GM23248 (cell line): ENCODE data around the gene STON2. TPM values are rescaled to one million over a fixed set of nuclear protein-coding genes. Genes with fewer than 3 reads are reported as not detected.

Experiments
- DNase-seq: peaks from one replicate; pipeline ENCODE4 v3.0.0-alpha.2; 2015
- H2AFZ ChIP-seq: fragments of 200-600 bp; sonication (generic); 2 replicates; pipeline ENCODE4 v1.6.1; 2016; ENCODE audit warnings: antibody characterized with exemption
- H3F3A ChIP-seq: fragments of 200-600 bp; sonication (generic); 2 replicates; pipeline ENCODE4 v1.6.1; 2016; ENCODE audit warnings: mild to moderate bottlenecking, antibody characterized with exemption, mixed run types; ENCODE audit not compliant: insufficient read depth
- H3K27ac ChIP-seq: fragments of 200-600 bp; sonication (generic); 2 replicates; pipeline ENCODE4 v1.5.1; 2016; ENCODE audit warnings: mild to moderate bottlenecking
- H3K27me3 ChIP-seq: fragments of 200-600 bp; sonication (generic); replicated peaks from 2 replicates; pipeline ENCODE4 v1.6.1; 2016; ENCODE audit warnings: mild to moderate bottlenecking; ENCODE audit not compliant: insufficient read depth
- H3K36me3 ChIP-seq: fragments of 200-600 bp; sonication (generic); 2 replicates; pipeline ENCODE4 v1.6.1; 2016; ENCODE audit warnings: low read depth, mild to moderate bottlenecking
- H3K4me1 ChIP-seq: fragments of 200-600 bp; sonication (generic); 2 replicates; pipeline ENCODE4 v1.6.1; 2016; ENCODE audit warnings: mild to moderate bottlenecking; ENCODE audit not compliant: insufficient read depth
- H3K4me2 ChIP-seq: fragments of 200-600 bp; sonication (generic); one replicate; pipeline ENCODE4 v1.6.1; 2016; ENCODE audit warnings: mild to moderate bottlenecking; ENCODE audit not compliant: unreplicated experiment
- H3K4me3 ChIP-seq: fragments of 200-600 bp; sonication (generic); 2 replicates; pipeline ENCODE4 v1.5.1; 2016; ENCODE audit warnings: mild to moderate bottlenecking
- H3K79me2 ChIP-seq: fragments of 200-600 bp; sonication (generic); 2 replicates; pipeline ENCODE4 v1.6.1; 2016; ENCODE audit warnings: mild to moderate bottlenecking; ENCODE audit not compliant: insufficient read depth
- H3K9ac ChIP-seq: fragments of 200-600 bp; sonication (generic); 2 replicates; pipeline ENCODE4 v1.6.1; 2016; ENCODE audit warnings: mild to moderate bottlenecking
- H3K9me2 ChIP-seq: fragments of 200-600 bp; sonication (generic); 2 replicates; pipeline ENCODE4 v1.6.1; 2016; ENCODE audit warnings: mixed run types, mild to moderate bottlenecking, moderate library complexity; ENCODE audit not compliant: insufficient read depth
- H3K9me3 ChIP-seq: fragments of 200-600 bp; sonication (generic); one replicate; pipeline ENCODE4 v1.6.1; 2017; ENCODE audit warnings: low read depth
- H4K20me1 ChIP-seq: fragments of 200-600 bp; sonication (generic); 2 replicates; pipeline ENCODE4 v1.6.0; 2016; ENCODE audit not compliant: insufficient read depth
- EZH2 ChIP-seq: fragments of 200-600 bp; sonication (generic); IDR thresholded peaks from 2 replicates; pipeline ENCODE4 v1.6.1; 2018; ENCODE audit warnings: antibody characterized with exemption, mild to moderate bottlenecking; ENCODE audit not compliant: insufficient read depth, poor library complexity, severe bottlenecking
- EZH2phosphoT487 ChIP-seq: fragments of 200-600 bp; sonication (generic); IDR thresholded peaks from 2 replicates; pipeline ENCODE4 v1.6.1; 2018; ENCODE audit warnings: antibody characterized with exemption, moderate library complexity, mild to moderate bottlenecking, low read depth; ENCODE audit not compliant: insufficient read depth
- WGBS, 2 experiments: methylation state at CpG; one replicate each; pipeline ENCODE4 v1.1.6; 2015 to 2017; ENCODE audit warnings: low lambda C conversion rate in 2 of 2, low coverage in 1 of 2; ENCODE audit errors: missing lambda C conversion rate in 2 of 2; 5-methylcytosine and 5-hydroxymethylcytosine counted together
- in situ Hi-C: fragments of 300-500 bp; cut with MboI; formaldehyde crosslinking; loops from 2 replicates; pipeline ENCODE4 v1.15.0; 2020
- polyA plus RNA-seq: library from polyadenylated mRNA; unstranded; fragments of >200 nt; fragmentation: Nextera tagmentation; extraction: Ambion mirVana; gene quantifications from 2 replicates; pipeline ENCODE4 v1.2.1, GENCODE V29; 2016
- total RNA-seq: library from RNA; depleted of rRNA; stranded (reverse); fragments of >200 nt; shearing (Covaris generic); gene quantifications from 2 replicates; pipeline ENCODE4 v1.2.3, GENCODE V29; 2014

STON2 gene
- total and polyA plus RNA-seq, 2 experiments from 2014 or later, result 0.14 TPM; not detected in 1

DNA sequence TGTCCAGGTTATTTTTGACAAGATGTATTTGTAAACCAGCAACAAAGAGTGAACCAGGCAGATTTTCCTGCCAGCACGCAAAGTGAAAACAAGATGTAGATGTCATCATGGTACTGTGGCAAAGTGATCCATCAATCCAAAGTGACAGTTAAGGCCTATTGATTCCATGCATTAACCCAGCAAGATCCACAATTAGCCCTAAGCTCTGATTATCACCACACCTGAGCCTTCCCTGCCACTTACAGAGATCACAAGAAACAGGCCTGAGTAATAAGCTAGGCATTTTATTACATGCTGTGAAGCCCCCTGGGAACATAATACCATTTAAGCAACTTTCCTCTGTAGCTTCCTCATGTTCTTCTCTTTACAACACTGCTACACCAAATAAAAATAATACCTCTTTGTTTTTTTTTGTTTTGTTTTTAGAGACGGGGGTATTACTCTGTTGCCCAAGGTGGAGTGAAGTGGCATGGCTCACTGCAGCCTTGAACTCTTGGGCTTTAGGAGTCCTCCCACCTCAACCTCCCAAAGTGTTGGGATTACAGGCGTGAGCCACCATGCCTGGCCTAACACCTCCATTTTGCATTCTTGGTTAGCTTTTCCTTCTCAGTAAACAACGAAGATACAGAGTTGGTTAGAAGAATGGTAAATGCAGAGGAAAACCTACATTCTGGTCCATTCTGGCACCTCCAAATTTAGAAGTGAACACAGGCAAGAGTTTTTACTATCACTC, 85.5 kb downstream of the STON2 start:
- H3K27me3 ChIP-seq, result 0 out of 2 replicates have a peak, but pooled peaks cover 9% of the 10 kb centered on the region
- H3K79me2 ChIP-seq, result no peaks in the 10 kb centered on the region
- H3K4me2 ChIP-seq, result no peak overlapping the region
- H3K4me1 ChIP-seq, result no peaks in the 10 kb centered on the region
- H3K9me2 ChIP-seq, result no peaks in the 10 kb centered on the region
- no peak overlapping the region for H3K9ac ChIP-seq
- H3F3A ChIP-seq, result no peaks in the 10 kb centered on the region
- no peaks in the 10 kb centered on the region for H3K9me3 ChIP-seq
- H4K20me1 ChIP-seq, result no peaks in the 10 kb centered on the region
- in situ Hi-C loops, result no loop called here
- no peak overlapping the region for H3K27ac ChIP-seq
- 39 to 47% methylated on average over 4 of the region's 4 CpGs for WGBS, 2 experiments
- TF ChIP-seq EZH2phosphoT487 (no peak), EZH2 (no peak)
- DNase-seq, result no peak
- H2AFZ ChIP-seq, result no peak overlapping the region
- H3K4me3 ChIP-seq, result no peak overlapping the region
- no peaks in the 10 kb centered on the region for H3K36me3 ChIP-seq

- no peak for DNase-seq
- H3K79me2 ChIP-seq, result no peaks in the 10 kb centered on the region
- no peak for TF ChIP-seq EZH2
- TF ChIP-seq EZH2phosphoT487, result no peak
- in situ Hi-C loops, result no loop called here
- H3K9ac ChIP-seq, result no peak overlapping the region
- H2AFZ ChIP-seq, result no peak overlapping the region
- H3F3A ChIP-seq, result no peaks in the 10 kb centered on the region
- WGBS, 2 experiments, result 30 to 34% methylated on average over 3 of the region's 3 CpGs
- H4K20me1 ChIP-seq, result no peaks in the 10 kb centered on the region
- H3K9me2 ChIP-seq, result no peaks in the 10 kb centered on the region
- no peak overlapping the region for H3K27ac ChIP-seq
- no peaks in the 10 kb centered on the region for H3K36me3 ChIP-seq
- H3K4me3 ChIP-seq, result no peak overlapping the region
- 0 out of 2 replicates have a peak, but pooled peaks cover 9% of the 10 kb centered on the region for H3K27me3 ChIP-seq
- H3K4me1 ChIP-seq, result no peaks in the 10 kb centered on the region
- H3K4me2 ChIP-seq, result no peak overlapping the region
- no peaks in the 10 kb centered on the region for H3K9me3 ChIP-seq
These were observed 86.2 kb downstream of the STON2 start for GRCh38 chr14:81313775-81314429.

DNA sequence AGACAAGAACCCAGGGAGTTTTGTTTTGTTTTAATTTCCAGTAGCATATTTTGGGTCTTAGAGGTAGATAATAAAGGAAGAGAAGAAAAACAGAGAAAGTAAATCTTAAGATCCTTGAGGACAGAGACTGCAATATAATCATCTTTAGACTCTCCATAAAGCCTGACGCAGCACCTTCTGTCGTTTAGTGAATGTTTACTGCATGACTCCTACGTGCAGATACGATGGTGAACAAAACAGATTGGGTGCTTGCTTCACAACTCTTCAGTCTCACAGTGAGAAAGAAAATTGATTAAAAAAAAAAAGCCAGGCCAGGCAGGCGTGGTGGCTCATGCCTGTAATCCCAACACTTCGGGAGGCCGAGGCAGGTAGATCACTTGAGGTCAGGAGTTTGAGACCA, 86.9 kb downstream of the STON2 start:
- Histone ChIP-seq H3K79me2 (no peaks in the 10 kb centered on the region), H3K4me2 (no peak overlapping the region), H2AFZ (no peak overlapping the region), H3F3A (no peaks in the 10 kb centered on the region), H3K9me3 (no peaks in the 10 kb centered on the region), H3K9me2 (no peaks in the 10 kb centered on the region), H3K4me3 (no peak overlapping the region), H4K20me1 (no peaks in the 10 kb centered on the region), H3K36me3 (no peaks in the 10 kb centered on the region), H3K9ac (no peak overlapping the region), H3K27me3 (0 out of 2 replicates have a peak, but pooled peaks cover 9% of the 10 kb centered on the region), H3K27ac (no peak overlapping the region), H3K4me1 (no peaks in the 10 kb centered on the region)
- DNase-seq, result no peak
- in situ Hi-C loops, result no loop called here
- WGBS, 2 experiments, result 61 to 65% methylated on average over 7 of the region's 7 CpGs
- no peak for TF ChIP-seq EZH2
- no peak for TF ChIP-seq EZH2phosphoT487

GRCh38 chr14:81312289-81312876, 87.7 kb downstream of the STON2 start:
- H3K27ac ChIP-seq, result no peak overlapping the region
- 66 to 69% methylated on average over 3 of the region's 3 CpGs for WGBS, 2 experiments
- in situ Hi-C loops, result no loop called here
- H3K4me3 ChIP-seq, result no peak overlapping the region
- H3K9ac ChIP-seq, result no peak overlapping the region
- no peaks in the 10 kb centered on the region for H4K20me1 ChIP-seq
- H3K79me2 ChIP-seq, result no peaks in the 10 kb centered on the region
- no peaks in the 10 kb centered on the region for H3K9me2 ChIP-seq
- DNase-seq, result no peak
- no peak overlapping the region for H3K4me2 ChIP-seq
- no peaks in the 10 kb centered on the region for H3F3A ChIP-seq
- H2AFZ ChIP-seq, result no peak overlapping the region
- H3K9me3 ChIP-seq, result no peaks in the 10 kb centered on the region
- H3K27me3 ChIP-seq, result 0 out of 2 replicates have a peak, but pooled peaks cover 9% of the 10 kb centered on the region
- no peaks in the 10 kb centered on the region for H3K4me1 ChIP-seq
- no peaks in the 10 kb centered on the region for H3K36me3 ChIP-seq
- TF ChIP-seq EZH2 (no peak), EZH2phosphoT487 (no peak)
